Stimulated activated CD4-positive, alpha-beta T cell treated with anti-CD3 and anti-CD28 coated beads, Interleukin-12 subunit alpha, Interleukin-12 subunit beta, amount 100 ng/mL, for 24 hours (primary cell): ENCODE measurements around the gene AP2S1.
"Not testable (repeated sequence)": the region's sequence is repeated elsewhere in the genome, so short reads cannot be mapped to it uniquely, and the experiment has no call there.

Experiments
- DNase-seq, 2 experiments: peaks; one replicate each; pipeline ENCODE4 v3.0.0-alpha.2; 2020; ENCODE audit warnings: low read depth in 2 of 2

Gene AP2S1

DNA sequence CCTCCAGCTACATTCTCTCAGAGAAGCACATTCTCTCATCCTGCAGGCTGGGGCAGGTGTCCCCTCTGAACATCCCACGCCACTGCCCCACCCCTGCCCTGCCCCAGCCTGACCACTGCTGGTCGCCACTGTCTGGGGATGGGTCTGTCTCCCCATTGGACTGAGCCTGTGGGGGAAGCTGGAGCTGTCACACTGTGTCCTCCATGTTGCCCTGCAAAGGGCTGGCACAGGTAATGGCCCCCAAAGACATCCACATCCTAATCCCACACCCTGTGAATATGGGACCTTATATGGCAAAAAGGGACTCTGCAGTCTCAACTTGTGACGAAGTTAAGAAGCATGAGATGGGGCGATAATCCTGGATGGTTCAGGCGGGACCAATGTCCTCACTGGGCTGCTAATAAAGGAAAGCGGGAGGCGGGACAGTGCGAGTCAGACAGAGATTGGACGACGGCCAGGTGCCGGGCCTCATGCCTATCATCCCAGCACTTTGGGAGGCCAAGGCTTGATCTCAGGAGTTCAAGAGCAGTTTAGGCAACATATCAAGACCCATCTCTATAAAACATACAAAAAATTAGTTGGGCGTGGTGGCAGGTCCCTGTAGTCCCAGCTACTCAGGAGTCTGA lies 9.1 kb downstream of the AP2S1 start:
- no peak for DNase-seq

DNA sequence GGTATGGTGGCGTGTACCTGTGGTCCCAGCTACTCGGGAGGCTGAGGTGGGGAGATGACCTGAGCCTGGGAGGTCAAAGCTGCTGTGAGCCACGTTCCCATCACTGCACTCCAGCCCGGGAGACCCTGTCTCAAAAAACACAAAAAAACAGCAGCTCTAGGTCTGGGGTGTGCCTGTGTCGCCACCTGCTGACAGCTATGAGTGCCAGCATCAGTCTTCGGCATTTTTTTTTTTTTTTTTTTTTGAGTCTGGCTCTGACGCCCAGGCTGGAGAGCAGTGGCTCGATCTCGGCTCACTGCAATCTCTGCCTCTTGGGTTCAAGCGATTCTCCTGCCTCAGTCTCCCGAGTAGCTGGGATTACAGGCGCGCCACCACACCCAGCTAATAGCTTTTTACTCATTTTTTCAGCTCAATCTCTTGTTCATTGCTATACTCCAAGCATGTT lies 10.1 kb downstream of the AP2S1 start:
- peak; percentile 18 to 22 for DNase-seq

DNA sequence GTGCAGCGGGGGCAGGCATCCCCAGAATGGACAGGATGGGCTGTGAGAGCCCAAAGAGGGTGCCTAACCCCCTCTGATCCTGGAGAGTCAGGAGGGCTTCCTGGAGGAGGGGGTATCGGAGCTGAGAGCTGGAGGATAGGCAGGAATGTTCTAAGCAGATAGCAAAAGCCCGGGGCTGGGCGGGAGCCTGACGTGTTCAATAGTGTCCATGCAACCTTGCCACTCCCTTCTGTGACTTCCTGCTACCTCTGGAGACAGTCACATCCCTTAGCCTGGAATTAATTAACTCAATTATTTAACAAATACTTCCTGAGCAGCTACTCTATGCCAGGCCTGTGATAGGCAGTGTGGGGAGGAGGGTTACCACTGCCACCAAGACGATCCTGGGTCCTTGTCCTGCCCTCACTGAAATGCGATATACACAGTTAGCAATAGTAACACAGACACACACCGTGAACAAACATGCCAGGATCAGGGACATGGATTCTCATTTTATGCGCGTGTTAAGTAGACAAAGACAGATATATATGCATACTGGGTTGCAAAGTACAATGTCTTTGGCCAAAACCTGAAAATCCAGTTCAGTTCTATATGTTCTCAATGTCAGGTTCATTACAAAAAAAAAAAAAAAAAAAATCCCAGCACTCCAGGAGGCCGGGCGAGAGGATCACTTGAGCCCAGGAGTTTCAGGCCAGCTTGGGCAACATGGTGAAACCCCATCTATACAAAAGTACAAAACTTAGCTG lies 10.7 kb downstream of the AP2S1 start:
- DNase-seq, result no peak

DNA sequence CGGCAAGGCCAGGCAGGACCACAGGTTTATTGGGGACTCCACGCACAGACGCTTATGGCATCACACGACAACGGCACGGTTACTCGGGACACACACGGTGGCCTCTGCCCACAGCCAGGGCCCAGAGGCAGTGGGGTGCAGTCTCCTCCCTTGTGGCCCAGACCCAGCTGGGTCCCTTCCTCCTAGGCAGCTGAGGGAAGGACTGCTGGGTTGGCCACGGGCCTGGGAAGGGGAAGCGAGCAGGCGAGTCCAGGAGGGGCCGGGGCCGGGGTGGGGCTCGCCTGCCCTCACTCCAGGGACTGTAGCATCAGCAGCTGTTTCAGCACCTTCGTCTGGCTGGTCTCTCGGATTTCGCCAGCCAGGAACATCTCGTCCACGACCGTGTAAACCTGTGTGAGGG lies 12.5 kb downstream of the AP2S1 start:
- DNase-seq, result no peak

DNA sequence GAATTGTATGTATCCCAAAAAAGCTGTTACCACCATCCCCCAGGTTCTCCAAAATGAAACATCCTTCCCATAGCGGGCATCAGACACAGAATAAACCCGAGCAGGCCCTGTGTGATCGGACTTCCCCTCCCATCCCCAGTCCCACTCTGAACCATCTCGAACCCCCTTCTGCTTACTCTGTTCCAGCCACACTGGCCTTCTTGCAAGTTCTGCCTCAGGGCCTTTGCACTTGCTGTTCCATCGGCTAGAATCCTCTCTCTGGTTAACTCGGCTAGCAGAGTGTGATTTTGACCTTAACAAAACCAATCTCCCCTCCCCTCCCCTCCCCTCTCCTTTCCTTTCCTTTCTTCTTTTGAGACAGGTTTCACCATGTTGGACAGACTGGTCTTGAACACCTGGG lies 15.7 kb downstream of the AP2S1 start:
- DNase-seq, result no peak

DNA sequence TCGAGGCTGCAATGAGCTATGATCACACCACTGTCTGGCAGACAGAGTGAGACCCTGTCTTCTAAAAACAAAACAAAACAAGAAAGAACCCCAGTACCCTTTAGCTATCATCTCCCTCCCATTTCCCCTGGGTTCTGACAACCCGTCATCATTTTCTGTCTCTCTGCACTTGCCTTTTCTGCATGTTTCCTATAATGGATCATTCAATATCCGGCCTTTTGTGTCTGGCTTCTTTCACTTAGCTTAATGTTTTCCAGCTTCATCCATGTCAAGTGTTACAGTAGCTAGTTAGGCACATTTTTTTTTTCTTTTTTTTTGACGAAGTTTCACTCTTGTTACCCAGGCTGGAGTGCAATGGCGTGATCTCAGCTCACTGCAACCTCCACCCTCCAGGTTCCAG lies 16.5 kb downstream of the AP2S1 start:
- no peak for DNase-seq

DNA sequence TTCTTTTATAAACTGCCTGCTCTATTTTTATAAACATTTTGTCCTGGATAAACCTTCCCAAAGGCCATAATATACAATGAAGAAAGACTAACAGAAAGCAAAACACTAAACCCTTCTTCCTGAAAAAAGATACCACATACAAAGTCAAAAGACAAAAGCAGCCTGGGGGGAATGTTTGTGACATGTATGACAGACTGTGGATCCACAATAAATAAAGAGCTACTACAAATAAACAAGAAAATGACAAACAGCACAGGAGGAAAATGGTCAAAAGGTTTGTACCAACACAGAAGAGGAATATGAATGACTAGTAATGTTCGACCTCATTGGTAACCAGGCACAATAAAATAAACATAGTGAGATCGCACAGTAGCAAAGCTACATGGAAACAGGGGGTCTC lies 19.8 kb downstream of the AP2S1 start:
- no peak for DNase-seq

DNA sequence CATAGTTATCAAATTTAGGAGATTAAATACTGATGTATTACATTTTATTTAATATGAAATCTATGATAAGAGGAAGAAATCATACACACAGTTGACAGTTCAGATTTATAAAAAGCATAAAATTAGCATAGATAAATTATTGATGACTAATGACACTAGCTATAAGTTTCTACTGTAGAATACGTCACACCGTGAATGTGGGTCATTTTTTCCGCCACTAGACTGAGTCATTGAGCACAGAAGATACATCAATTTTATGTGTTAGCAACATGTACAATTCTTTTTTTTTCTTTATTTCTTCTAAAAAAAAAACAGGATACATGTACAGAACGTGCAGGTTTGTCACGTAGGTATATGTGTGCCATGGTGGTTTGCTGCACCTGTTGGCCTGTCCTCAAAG lies 22.2 kb downstream of the AP2S1 start:
- peak; percentile 39 to 55 for DNase-seq

DNA sequence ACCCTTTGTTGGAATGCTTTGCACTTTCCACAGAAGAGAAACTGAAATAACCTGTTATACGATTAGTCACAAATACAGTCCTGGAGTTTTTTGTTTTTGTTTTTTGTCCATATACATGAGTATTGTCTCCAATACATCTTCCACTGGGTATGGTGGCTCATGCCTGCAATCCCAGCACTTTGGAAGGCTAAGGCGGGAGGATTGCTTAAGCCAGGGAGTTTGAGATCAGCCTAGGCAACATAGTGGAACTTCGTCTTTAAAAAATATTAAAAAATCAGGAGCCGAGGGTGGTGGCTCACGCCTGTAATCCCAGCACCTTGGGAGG lies 25.0 kb downstream of the AP2S1 start:
- DNase-seq, result no peak

DNA sequence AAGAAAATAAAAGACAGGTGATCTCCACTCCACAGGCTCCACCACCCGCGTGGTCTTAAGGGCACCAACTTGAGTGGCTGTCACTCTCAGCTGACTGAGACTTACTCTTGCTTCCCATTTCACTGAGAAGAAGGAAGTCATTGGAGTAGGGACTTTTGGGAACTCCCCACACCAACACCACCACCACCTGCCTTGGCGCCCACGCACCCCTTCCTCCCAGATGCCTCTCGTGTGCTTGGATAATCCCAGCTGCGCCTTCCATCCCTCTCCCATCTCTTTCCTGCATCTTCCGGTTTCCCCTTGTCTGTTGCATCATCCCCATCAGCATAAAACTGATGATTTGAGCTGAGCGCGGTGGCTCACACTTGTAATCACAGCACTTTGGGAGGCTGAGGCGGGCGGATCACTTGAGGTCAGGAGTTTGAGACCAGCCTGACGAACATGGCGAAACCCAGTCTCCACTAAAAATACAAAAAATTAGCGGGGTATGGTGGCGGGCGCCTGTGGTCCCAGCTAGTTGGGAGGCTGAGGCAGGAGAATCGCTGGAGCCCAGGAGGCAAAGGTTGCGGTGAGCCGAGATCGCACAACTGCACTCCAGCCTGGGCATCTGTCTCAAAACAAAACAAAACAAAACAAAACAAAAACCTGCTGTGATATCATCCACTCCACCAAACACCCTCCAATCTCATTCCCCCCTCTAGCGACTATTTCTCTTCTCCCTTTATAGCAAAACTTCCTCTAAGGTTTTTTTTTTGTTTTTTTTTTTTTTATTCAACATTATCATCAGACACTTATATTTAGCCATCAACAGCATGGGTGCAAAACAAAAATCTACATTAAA lies 25.5 kb downstream of the AP2S1 start:
- no peak for DNase-seq

DNA sequence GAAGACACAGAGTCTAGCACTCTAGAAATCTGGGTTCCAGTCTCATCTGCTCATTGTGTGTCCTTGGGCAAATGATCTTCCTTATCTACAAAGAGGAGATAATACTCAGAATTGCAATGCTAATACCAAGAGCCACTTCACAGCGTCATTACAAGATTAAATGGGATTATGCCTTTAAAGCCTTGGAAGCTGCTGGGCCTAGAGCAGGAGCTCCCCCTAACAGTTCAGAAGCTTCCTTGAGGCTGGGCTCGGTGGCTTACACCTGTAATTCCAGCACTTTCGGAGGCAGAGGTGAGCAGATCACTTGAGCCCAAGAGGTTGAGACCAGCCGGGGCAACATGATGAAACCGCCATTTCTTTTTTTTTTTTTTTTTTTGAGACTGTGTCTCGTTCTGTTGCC lies 27.6 kb downstream of the AP2S1 start:
- DNase-seq, result no peak

DNA sequence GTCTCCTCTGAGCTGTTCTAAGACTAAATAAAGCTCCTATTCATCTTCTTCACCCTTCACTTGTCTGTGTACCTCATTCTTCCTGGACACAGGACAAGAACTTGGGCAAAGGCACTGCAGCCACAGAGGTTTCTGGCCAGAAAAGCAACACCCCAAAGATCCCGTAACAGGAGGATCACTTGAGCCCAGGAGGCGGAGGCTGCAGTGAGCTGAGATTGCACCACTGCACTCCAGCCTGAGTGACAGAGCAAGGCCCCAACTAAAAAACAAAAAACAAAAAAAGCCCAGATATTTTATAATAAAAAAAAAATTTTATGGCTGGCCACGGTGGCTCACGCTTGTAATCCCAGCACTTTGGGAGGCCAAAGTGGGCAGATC lies 28.2 kb downstream of the AP2S1 start:
- not testable (repeated sequence) for DNase-seq

DNA sequence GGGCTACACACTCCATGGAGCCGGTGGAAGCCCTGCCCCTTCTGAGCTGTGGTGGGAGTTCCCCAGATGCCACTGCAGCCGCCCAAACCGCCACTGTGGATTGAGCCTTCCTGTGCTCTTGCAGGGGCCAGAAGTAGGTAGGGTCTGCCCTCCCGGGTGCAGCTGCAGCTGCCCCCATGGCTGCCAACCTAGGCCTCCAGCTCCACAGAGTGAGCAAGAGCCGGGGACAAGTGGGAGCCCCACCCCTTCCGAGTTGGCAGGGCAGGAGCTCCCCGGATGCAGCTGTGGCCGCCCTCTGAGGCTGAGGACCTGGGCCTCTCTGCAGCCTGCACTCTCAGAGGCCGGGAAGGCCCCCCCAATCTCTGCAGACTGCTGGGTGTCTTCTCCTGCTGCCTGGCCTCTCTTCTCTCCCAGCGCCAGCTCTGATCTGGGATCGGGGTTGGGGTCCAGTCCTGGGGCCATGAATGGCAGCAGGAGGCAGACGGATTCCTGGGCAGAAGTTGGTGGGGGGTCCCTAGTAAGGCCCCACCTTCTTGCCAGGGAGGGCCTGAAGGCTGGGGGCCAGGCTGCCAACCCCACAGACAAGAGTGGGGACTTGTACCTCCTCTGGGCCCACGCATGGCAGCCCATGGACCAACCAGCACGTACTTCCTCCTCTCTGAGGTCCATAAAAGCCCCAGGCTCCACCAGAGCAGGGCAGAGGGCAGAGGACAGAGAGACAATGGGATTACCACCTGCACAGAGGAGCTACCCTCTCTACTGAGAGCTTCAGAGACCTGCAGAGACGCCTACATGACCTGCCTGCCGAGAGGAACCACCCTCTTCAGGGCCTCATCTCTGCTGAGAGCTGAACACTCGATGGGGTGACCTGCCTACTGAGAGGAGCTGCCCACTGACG lies 28.9 kb downstream of the AP2S1 start:
- peak; percentile 20 to 37 for DNase-seq

DNA sequence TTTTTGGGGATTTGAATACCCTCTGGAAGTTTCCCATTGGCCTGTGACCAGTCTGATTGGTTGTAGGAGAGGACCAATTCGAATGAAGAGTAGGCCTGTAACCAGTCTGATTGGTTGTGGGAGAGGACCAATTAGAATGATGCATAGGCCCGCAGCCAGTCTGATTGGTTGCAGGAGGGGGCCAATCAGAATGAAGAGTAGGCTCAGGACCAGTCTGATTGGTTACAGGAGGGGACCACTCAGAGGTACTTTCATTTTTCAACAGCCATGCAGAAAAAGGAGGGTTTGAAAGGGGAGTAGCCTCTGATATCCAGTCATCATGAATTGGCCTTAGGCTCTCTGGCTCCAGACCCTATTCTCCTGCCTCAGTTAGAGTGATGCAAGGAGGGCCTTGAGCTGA lies 31.8 kb downstream of the AP2S1 start:
- DNase-seq, result no peak

DNA sequence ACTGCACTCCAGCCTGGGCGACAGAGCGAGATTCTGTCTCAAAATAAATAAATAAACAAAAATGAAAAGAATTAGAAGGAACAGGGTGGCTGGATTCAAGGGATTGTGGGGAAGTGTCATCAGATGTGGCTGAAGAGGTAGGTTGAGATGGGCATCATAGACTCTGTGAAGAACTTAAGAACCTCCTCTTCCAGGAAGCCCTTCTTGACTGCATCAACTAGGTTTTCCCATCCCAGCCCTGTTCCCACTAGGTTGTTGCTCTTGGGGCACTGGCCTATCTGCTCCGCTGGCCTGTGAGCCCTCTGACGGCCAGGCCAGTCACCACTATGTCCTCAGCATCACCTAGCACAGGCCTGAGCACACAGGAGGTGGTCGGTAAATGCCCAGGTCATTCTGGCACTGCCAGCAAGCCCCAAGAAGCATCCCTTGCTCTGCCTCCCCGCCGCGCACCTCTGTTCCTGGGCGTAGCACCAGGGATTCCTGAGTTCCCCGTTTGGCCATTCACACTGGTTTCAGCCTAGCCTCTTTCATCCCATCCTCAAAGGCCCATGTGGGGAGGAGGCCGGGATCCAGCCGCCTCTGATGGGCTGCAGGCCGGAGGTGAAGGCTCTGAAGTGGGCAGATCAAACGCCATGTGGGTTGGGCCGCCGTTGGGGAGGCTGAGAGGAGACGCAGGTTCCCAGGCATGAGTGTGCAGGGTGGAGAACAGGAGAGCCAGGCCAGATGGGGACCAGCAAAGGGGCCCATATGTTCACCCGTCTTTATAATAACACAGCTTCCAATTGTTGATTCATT lies 34.6 kb downstream of the AP2S1 start:
- no peak for DNase-seq

DNA sequence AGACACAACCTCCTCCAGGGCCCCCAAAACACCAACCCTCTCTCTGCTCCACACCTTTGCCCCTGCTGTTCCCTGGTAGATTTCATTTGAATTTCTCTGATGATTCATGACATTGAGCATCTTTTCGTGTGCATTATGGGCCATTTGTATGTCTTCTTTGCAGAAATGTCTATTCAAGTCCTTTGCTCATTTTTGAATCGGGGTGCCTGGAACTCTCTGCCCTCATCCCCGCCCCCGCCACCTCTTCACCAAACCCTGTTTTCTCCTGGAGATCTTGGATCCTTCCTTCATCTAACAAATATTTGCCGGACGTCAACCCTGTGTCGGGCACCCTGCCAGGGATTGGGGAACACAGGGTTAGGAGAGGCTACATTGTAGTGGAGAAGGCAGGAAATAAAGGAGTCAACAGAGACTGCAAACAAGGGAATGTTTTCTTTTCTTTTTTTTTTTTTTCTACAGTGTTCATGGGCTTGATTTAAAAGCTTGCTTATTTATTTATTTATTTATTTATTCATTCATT lies 36.7 kb downstream of the AP2S1 start:
- no peak for DNase-seq

DNA sequence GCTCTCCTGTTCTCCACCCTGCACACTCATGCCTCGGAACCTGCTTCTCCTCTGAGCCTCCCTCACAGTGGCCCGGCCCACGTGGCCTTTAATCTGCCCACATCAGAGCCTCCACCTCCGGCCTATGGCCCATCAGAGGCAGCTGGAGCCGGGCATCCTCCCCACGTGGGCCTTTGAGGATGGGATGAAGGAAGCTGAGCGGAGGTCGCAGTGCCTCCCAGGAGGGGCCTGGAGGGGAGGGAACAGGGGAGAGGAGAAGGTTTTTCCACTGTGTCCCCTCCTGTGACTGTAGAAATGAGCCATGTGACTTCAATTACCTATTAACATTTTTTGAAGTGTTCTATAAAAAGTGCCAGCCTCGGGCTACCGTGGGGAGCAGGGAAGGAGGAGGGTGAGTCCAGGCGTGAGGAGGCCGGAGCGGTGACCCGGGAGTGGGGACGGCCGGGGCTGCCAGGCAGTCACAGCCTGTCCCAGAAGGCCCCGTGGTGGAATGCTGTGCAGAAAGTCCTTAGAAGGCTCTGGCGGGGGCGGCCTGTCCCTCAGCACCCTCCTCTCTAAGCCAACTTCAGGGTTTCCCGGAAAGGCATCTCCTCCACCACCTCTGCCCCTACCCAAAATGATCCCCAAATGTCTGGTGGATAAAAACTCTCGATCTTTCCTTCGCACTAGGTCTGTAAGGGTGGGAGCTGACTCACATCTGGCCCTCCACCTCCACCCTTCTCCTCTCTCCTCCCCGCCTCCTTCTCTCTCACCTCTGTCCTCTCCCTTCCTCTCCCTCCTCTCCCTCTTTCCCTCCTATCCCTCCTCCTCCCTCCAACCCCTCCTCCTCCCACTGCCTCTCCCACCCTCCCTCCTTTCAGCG lies 37.4 kb downstream of the AP2S1 start:
- no peak for DNase-seq

DNA sequence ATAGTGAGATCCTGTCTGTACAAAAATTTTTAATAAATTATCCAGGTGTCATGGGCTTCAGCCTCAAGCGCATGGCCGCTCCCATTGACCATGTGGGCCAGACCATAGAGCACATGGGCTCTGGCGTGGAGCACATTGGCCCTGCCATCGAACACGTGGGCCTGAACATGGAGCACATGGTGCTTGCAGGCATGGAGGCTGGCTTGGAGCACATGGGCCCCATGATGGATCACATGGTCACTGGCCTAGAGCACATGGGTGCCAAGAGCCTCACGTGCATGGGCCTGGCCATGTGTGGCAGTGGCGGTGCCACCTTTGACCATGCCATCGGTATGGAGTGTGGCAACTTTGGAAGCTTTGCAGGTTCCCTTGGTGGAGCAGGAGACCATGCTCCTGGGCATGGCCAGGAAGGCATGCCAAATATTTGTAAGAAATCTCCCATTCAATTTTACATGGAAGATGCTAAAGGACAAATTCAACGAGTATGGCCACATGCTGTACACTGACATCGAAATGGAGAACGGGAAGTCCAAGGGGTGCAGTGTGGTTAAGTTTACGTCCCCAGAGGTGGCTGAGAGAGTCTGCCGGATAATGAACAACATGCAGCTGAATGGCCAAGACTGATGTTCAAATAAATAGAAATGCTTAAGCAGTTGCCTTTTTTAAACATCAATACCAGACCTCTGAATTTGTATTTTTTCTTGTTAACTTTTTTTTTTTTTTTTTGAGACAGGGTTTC lies 40.9 kb downstream of the AP2S1 start:
- no peak for DNase-seq

DNA sequence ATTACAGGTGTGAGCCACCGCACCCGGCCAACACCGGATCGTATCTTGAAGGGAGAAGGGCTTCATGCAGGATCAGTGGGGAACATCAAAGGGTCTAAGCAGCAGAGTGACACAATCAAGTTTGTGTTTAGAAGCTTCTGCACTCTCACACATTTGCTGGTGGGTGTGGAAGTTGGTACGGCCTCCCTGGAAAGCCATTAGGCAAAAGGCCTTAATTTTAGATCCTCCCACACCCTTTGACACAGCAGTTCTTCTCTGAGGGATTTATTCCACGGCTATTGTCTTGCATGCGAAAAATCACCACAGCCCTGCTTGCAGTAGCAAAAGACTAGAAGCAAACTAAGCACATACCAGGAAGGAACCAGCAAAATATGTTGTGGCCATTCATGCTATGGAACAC lies 44.0 kb downstream of the AP2S1 start:
- DNase-seq, result no peak
